WTC11 (cell line): ENCODE results near the gene MYO15B. TPM values are rescaled to one million over a fixed set of nuclear protein-coding genes. Genes with fewer than 3 reads are reported as not detected.

ENCODE experiments used
- ATAC-seq: fragments of 200-7000 bp; cut with Tn5 transposase; 2 replicates; pipeline ENCODE4 v1.10.0; 2021; ENCODE audit warnings: mild to moderate bottlenecking, moderate library complexity
- CTCF ChIA-PET: fragments of 300-600 bp; sonication (Branson Sonifier 250); formaldehyde crosslinking; loops from one replicate; lab custom pipeline; 2021; ENCODE audit warnings: antibody characterized with exemption; lab: Charles Lee
- POLR2A ChIA-PET: fragments of 350-600 bp; sonication (Branson Sonifier 250); formaldehyde crosslinking; loops from one replicate; lab custom pipeline; 2021; ENCODE audit warnings: antibody characterized with exemption; lab: Charles Lee
- DNase-seq: peaks from one replicate; pipeline ENCODE4 v3.0.0; 2021; ENCODE audit warnings: low spot score
- H3K27ac Mint-ChIP-seq: 2 replicates; pipeline ENCODE4 v1.8.0; 2021; ENCODE audit warnings: mixed read lengths
- H3K27me3 Mint-ChIP-seq: 2 replicates; pipeline ENCODE4 v1.8.0; 2021; ENCODE audit warnings: low read depth, mild to moderate bottlenecking, moderate library complexity, mixed read lengths
- H3K36me3 Mint-ChIP-seq: 2 replicates; pipeline ENCODE4 v1.8.0; 2021; ENCODE audit warnings: mixed read lengths
- H3K4me1 Mint-ChIP-seq: 2 replicates; pipeline ENCODE4 v1.8.0; 2022; ENCODE audit warnings: mixed read lengths
- H3K4me3 Mint-ChIP-seq: 2 replicates; pipeline ENCODE4 v1.8.0; 2021; ENCODE audit warnings: mild to moderate bottlenecking, moderate library complexity, mixed read lengths
- H3K9me3 Mint-ChIP-seq: 2 replicates; pipeline ENCODE4 v1.8.0; 2021; ENCODE audit warnings: mixed read lengths
- CBFB ChIP-seq: sonication (generic); formaldehyde crosslinking; IDR thresholded peaks from 2 replicates; pipeline ENCODE4 v1.8.1; 2022; ENCODE audit warnings: mild to moderate bottlenecking, low read depth, missing genetic modification reagents
- CDX4 ChIP-seq: fragments of 250-450 bp; sonication (Bioruptor Pico); IDR thresholded peaks from 2 replicates; pipeline ENCODE4 v1.9.0; 2021; ENCODE audit warnings: moderate library complexity, mild to moderate bottlenecking, inconsistent platforms, borderline replicate concordance
- ESRRA ChIP-seq: sonication (generic); formaldehyde crosslinking; IDR thresholded peaks from 2 replicates; pipeline ENCODE4 v1.8.1; 2022; ENCODE audit warnings: mild to moderate bottlenecking, missing genetic modification reagents, borderline replicate concordance
- ETV6 ChIP-seq: sonication (generic); formaldehyde crosslinking; IDR thresholded peaks from 2 replicates; pipeline ENCODE4 v1.8.1; 2022; ENCODE audit warnings: mild to moderate bottlenecking, missing genetic modification reagents
- FOXJ3 ChIP-seq: sonication (generic); formaldehyde crosslinking; IDR thresholded peaks from 2 replicates; pipeline ENCODE4 v1.9.0; 2021; ENCODE audit warnings: missing genetic modification reagents, mild to moderate bottlenecking, borderline replicate concordance
- HMGA2 ChIP-seq: fragments of 250-450 bp; sonication (Bioruptor Pico); IDR thresholded peaks from 2 replicates; pipeline ENCODE4 v1.4.0; 2021; ENCODE audit warnings: mild to moderate bottlenecking, moderate library complexity
- MAX ChIP-seq: sonication (generic); formaldehyde crosslinking; IDR thresholded peaks from 2 replicates; pipeline ENCODE4 v1.8.0; 2022; ENCODE audit warnings: mild to moderate bottlenecking, missing genetic modification reagents
- OVOL2 ChIP-seq: fragments of 250-450 bp; sonication (Bioruptor Pico); IDR thresholded peaks from 2 replicates; pipeline ENCODE4 v1.9.0; 2021; ENCODE audit warnings: mild to moderate bottlenecking, borderline replicate concordance
- PRRX2 ChIP-seq: fragments of 250-450 bp; sonication (Bioruptor Pico); IDR thresholded peaks from 2 replicates; pipeline ENCODE4 v1.8.0; 2021; ENCODE audit warnings: mild to moderate bottlenecking
- SMAD3 ChIP-seq: sonication (generic); formaldehyde crosslinking; IDR thresholded peaks from 2 replicates; pipeline ENCODE4 v1.8.0; 2022; ENCODE audit warnings: missing genetic modification reagents, mild to moderate bottlenecking, borderline replicate concordance
- ZMAT4 ChIP-seq: fragments of 250-450 bp; sonication (Bioruptor Pico); IDR thresholded peaks from 2 replicates; pipeline ENCODE4 v1.9.0; 2021; ENCODE audit warnings: mild to moderate bottlenecking
- ZNF138 ChIP-seq: sonication (generic); formaldehyde crosslinking; conservative IDR thresholded peaks from 2 replicates; pipeline ENCODE4 v1.8.1; 2022; ENCODE audit warnings: mild to moderate bottlenecking, moderate library complexity, missing genetic modification reagents
- ZNF219 ChIP-seq: sonication (generic); formaldehyde crosslinking; IDR thresholded peaks from 2 replicates; pipeline ENCODE4 v1.8.0; 2023; ENCODE audit warnings: missing genetic modification reagents, mild to moderate bottlenecking, borderline replicate concordance
- ZNF425 ChIP-seq: fragments of 250-450 bp; sonication (Bioruptor Pico); conservative IDR thresholded peaks from 2 replicates; pipeline ENCODE4 v1.9.0; 2021; ENCODE audit warnings: mild to moderate bottlenecking
- total RNA-seq: library from RNA; stranded (reverse); gene quantifications from 3 replicates; pipeline ENCODE4 v1.2.3, GENCODE V29; 2021
- TF ChIP-seq, protein P1 (sequence below): sonication (generic); formaldehyde crosslinking; IDR thresholded peaks from 2 replicates; pipeline ENCODE4 v1.8.1; 2022; ENCODE audit warnings: low read depth, missing genetic modification reagents, borderline replicate concordance
- TF ChIP-seq, protein P2 (sequence below): sonication (generic); formaldehyde crosslinking; conservative IDR thresholded peaks from 2 replicates; pipeline ENCODE4 v1.8.1; 2023; ENCODE audit warnings: mild to moderate bottlenecking, low read depth, missing genetic modification reagents, moderate library complexity
- TF ChIP-seq, protein P3 (sequence below): sonication (generic); formaldehyde crosslinking; IDR thresholded peaks from 2 replicates; pipeline ENCODE4 v1.8.1; 2022; ENCODE audit warnings: low read depth, mild to moderate bottlenecking, moderate library complexity, missing genetic modification reagents, borderline replicate concordance
- TF ChIP-seq, protein P4 (sequence below): sonication (generic); formaldehyde crosslinking; IDR thresholded peaks from 2 replicates; pipeline ENCODE4 v1.8.0; 2022; ENCODE audit warnings: mild to moderate bottlenecking, missing genetic modification reagents

MYO15B gene
- total RNA-seq, 1 experiment from 2014 or later, result 35.6 TPM

- TF ChIP-seq, protein P1, sequence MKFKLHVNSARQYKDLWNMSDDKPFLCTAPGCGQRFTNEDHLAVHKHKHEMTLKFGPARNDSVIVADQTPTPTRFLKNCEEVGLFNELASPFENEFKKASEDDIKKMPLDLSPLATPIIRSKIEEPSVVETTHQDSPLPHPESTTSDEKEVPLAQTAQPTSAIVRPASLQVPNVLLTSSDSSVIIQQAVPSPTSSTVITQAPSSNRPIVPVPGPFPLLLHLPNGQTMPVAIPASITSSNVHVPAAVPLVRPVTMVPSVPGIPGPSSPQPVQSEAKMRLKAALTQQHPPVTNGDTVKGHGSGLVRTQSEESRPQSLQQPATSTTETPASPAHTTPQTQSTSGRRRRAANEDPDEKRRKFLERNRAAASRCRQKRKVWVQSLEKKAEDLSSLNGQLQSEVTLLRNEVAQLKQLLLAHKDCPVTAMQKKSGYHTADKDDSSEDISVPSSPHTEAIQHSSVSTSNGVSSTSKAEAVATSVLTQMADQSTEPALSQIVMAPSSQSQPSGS (CRISPR knock-in tag), result no peak
Observed at GRCh38 chr17:75557852-75558665, 29.5 kb upstream of the MYO15B start (continued).

DNA sequence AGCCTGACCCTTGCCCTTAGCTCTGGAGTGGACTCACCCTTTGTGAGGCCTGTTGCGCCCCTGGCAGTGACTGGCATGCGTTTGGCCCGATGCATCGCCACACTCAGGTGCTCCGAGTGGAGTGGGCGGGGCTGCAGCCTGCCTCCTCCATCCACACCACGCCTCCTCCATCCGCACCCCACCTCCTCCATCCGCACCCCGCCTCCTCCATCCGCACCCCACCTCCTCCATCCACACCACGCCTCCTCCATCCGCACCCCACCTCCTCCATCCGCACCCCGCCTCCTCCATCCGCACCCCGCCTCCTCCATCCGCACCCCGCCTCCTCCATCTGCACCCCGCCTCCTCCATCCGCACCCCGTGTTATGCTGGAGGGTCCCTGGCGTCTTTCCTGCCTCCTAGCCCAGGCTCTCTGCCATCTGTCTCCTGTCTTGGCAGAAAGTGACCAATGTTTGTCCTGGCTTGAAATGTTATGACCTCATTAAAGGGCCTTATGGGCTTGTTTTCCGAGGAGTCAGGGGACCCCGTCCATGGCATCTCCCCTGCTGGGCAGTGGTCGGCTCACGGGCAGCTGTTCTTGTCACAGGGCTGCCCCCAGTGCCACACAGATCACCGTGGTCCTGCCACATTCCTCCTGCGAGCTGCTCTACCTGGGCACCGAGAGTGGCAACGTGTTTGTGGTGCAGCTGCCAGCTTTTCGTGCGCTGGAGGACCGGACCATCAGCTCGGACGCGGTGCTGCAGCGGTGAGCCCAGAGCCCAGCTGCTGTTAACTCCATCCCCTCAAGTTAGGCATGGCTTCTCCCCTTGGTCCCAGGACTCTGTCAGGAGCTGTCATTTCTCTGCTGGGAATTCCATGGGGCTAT is 28.7 kb upstream of the MYO15B start:
- Mint-ChIP-seq H3K4me1 (no peaks in the 10 kb centered on the region), H3K27ac (no peak overlapping the region), H3K27me3 (no peaks in the 10 kb centered on the region), H3K36me3 (peaks cover under 1% of the 10 kb centered on the region; the same call in 1 of the 2 replicates), H3K4me3 (no peak overlapping the region), H3K9me3 (no peaks in the 10 kb centered on the region)
- ChIA-PET POLR2A (no interaction called here), CTCF (interaction anchor here (0.7 to 2.0 kb wide), 3 partner anchors 42 to 319 kb away, joined by 3 to 8 read pairs (median 3); no protein-coding TSS in a partner anchor)
- ATAC-seq (no peak), DNase-seq (no peak)
- TF ChIP-seq ESRRA (CRISPR knock-in tag), result no peak
- TF ChIP-seq ETV6 (CRISPR knock-in tag), result no peak
- TF ChIP-seq, protein P1 (CRISPR knock-in tag), result no peak
- no peak for TF ChIP-seq HMGA2 (CRISPR knock-in tag)
- no peak for TF ChIP-seq ZNF425 (CRISPR knock-in tag)
- no peak for TF ChIP-seq CDX4 (CRISPR knock-in tag)
- TF ChIP-seq FOXJ3 (CRISPR knock-in tag), result no peak
- TF ChIP-seq SMAD3 (CRISPR knock-in tag), result no peak
- TF ChIP-seq MAX (CRISPR knock-in tag), result no peak
- TF ChIP-seq ZNF219, result no peak
- TF ChIP-seq, protein P2, sequence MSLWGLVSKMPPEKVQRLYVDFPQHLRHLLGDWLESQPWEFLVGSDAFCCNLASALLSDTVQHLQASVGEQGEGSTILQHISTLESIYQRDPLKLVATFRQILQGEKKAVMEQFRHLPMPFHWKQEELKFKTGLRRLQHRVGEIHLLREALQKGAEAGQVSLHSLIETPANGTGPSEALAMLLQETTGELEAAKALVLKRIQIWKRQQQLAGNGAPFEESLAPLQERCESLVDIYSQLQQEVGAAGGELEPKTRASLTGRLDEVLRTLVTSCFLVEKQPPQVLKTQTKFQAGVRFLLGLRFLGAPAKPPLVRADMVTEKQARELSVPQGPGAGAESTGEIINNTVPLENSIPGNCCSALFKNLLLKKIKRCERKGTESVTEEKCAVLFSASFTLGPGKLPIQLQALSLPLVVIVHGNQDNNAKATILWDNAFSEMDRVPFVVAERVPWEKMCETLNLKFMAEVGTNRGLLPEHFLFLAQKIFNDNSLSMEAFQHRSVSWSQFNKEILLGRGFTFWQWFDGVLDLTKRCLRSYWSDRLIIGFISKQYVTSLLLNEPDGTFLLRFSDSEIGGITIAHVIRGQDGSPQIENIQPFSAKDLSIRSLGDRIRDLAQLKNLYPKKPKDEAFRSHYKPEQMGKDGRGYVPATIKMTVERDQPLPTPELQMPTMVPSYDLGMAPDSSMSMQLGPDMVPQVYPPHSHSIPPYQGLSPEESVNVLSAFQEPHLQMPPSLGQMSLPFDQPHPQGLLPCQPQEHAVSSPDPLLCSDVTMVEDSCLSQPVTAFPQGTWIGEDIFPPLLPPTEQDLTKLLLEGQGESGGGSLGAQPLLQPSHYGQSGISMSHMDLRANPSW, result no peak
- TF ChIP-seq, protein P3, sequence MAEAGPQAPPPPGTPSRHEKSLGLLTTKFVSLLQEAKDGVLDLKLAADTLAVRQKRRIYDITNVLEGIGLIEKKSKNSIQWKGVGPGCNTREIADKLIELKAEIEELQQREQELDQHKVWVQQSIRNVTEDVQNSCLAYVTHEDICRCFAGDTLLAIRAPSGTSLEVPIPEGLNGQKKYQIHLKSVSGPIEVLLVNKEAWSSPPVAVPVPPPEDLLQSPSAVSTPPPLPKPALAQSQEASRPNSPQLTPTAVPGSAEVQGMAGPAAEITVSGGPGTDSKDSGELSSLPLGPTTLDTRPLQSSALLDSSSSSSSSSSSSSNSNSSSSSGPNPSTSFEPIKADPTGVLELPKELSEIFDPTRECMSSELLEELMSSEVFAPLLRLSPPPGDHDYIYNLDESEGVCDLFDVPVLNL (CRISPR knock-in tag), result no peak
- no peak for TF ChIP-seq OVOL2 (CRISPR knock-in tag)
- TF ChIP-seq PRRX2 (CRISPR knock-in tag), result no peak
- TF ChIP-seq, protein P4, sequence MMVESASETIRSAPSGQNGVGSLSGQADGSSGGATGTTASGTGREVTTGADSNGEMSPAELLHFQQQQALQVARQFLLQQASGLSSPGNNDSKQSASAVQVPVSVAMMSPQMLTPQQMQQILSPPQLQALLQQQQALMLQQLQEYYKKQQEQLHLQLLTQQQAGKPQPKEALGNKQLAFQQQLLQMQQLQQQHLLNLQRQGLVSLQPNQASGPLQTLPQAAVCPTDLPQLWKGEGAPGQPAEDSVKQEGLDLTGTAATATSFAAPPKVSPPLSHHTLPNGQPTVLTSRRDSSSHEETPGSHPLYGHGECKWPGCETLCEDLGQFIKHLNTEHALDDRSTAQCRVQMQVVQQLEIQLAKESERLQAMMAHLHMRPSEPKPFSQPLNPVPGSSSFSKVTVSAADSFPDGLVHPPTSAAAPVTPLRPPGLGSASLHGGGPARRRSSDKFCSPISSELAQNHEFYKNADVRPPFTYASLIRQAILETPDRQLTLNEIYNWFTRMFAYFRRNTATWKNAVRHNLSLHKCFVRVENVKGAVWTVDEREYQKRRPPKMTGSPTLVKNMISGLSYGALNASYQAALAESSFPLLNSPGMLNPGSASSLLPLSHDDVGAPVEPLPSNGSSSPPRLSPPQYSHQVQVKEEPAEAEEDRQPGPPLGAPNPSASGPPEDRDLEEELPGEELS (CRISPR knock-in tag), result no peak
- TF ChIP-seq ZMAT4 (CRISPR knock-in tag), result no peak
- no peak for TF ChIP-seq ZNF138 (CRISPR knock-in tag)
- no peak for TF ChIP-seq CBFB (CRISPR knock-in tag)
